NCI-H2227 treated with DMSO at 0.1 percent for 48 hours (cell line): ENCODE data around the gene ST8SIA4.

Experiments used
- DNase-seq: peaks from one replicate; lab custom pipeline; 2025; lab: John Stamatoyannopoulos, UW

The ST8SIA4 gene

GRCh38 chr5:100903039-100903887 is at the start of gene ST8SIA4:
Gene ST8SIA4 (minus strand): TSS chr5:100903282. CDS start chr5:100902955, 327 bp downstream.
- DNase-seq: peak; percentile 11

DNA sequence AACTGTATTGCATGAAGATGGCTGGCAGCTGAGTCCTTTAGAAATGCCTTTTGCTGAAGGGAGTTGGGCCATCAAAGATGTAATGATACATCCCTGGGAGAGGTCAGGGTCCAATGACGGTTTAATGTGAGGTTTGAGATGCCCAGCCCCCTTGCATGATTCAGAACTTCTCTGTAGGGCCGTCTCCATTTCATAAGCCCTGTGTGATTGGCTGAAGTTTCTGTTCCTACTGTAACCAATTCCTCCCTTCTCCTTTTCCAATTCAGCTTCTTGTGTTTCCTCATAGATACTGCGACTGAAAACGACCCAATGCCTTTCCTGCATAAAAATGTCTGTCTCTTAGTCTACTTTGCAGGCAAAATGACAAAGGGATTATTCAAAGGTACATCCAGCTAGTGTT is 47.9 kb upstream of the ST8SIA4 start:
- DNase-seq: no peak

DNA sequence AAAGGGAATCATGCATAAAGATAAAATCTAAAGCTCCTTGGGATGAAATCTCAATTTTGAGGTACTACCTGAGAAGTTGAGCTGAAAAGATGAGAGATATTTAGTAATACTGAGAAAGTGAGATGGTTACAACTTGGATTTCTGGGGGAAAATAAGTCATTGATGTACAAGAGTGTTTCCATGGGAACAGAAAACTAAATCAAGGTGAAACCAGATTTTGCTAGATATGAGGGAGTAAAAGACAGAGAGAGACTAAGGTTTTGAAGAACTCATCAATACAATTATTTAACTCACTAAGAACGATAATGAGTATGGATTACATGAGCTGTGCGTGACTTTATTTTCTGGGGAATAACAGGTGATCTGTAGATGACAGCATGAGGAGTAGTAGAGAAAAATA is 10.2 kb upstream of the ST8SIA4 start:
- DNase-seq: no peak

GRCh38 chr5:100909034-100909433 is 6.0 kb upstream of the ST8SIA4 start:
- DNase-seq: no peak

- no peak for DNase-seq
Observed at GRCh38 chr5:100905259-100905914, 2.3 kb upstream of the ST8SIA4 start.

- no peak for DNase-seq
Observed at GRCh38 chr5:100904259-100904861, 1.3 kb upstream of the ST8SIA4 start.

- DNase-seq: no peak
Observed at GRCh38 chr5:100902440-100903038, 543 bp downstream of the ST8SIA4 start.

DNA sequence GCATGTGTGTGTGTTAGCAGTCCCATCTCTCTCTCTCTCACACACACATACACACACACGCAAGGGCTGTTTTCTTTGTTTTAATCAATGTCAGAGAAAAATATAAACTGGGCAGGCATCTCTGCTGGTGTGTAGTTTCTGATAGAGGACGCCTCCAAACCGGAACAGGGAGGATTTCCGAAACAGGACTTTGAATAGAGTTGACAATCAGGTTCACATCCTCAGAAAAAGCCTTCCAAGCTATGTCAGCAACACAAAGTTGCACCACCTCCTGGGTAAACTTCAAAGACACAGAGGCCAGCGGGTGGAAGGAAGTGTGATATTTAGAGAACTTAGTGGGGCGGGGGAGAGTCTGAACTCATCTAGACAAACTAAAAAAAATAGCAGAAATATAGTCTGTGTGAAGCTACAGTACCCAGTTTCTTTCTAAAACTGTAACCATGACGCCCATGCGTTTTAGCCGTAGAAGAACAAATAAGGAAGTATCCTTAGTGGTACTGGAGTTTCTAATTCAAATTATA is 1.2 kb downstream of the ST8SIA4 start:
- DNase-seq: no peak

- DNase-seq: no peak
Observed at GRCh38 chr5:100900796-100901781, 2.0 kb downstream of the ST8SIA4 start.

DNA sequence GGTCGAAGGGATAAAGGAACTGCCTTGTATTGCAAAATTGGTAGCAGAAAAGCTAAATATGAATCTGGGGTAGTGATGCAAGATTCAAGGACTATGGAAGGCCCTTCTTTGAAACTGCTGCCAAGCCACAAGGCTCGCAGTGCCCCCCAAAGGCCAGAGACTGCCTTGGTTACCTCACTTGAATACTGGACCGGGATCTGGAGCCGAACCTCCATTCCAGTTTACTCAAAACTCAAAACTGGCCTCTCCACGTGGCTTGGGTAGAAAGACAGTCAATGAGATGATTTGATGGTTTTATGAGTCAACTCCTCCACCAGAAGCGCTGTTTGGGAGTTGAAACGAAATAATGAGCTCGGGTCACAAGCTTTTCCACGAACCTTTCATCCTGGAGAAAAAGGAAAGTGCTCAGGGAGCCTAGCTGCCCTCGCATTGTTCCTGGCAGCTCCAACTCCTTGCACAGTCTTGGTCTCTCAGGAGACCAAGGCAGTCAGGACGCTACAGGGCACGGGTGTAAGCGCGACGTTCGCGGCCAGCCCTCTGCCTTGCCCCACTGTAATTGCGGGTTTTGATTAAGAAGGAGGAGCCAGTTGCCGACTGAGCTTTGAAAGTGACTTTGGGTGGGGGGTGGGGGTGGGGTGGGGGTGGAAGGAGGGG is 2.8 kb downstream of the ST8SIA4 start:
- DNase-seq: no peak

DNA sequence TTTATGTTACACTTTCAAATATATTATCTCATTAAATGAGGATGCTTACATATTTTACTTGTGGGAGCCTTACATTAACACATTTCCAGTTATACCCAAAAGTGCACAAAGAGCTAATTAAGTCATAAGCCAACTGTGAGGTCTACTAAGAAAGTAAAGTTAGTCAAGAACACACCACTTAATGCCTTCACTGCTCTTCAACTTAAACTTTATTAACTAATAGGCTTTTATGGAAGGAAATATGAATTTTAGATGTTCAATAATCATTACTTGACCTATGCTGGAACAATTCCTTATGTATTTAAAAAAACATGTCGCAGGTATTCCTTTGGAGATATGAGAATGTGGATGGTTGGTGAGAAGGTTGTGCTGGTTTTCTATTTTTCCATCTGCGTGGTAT is 3.4 kb downstream of the ST8SIA4 start:
- DNase-seq: no peak

GRCh38 chr5:100898504-100899346 is 4.4 kb downstream of the ST8SIA4 start:
- no peak for DNase-seq

GRCh38 chr5:100896054-100896453 is 7.0 kb downstream of the ST8SIA4 start:
- DNase-seq: no peak

DNA sequence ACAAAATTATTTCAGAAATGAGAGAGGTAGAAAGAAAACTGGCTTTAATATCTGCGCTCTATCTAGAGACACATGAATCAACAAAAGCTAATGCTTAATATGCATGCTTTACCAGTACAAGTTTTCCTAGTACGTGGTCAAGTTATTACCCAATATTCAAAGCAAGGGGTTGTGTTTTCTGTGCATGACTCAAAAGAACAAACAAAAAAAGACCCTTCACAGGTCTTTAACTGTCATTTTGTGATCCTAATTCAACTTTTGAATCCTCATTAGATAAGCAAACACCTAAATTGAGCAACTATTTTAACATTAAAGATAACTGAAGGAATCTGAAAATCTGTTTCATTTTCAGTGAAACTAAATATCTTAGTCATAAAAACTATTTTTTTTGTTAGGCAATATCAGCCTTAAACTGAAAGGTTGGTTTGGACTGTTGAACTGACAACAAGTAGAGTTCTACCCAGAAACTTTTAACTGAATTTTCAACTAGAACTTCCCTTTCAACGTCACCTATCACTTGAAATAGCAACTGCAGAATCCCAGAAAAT is 12.5 kb downstream of the ST8SIA4 start:
- no peak for DNase-seq

DNA sequence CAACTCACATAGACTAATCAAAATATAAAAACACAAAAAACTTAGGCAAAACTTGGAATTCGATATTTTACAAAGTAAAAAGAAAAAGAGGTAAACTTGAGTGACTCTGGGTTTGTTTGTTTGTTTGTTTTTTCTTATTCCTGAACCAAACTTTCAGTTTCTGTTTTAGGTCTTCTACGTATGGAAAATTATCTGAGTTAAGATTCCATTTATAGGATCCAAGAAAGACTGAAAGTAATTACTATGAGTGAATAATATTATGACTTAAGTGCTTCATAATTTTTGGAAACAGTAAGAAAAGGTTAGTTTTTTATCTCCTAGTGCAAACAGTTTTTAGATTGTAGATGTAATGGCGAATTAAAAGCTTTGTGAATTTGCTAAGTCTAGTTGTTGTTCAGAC is 13.2 kb downstream of the ST8SIA4 start:
- no peak for DNase-seq

DNA sequence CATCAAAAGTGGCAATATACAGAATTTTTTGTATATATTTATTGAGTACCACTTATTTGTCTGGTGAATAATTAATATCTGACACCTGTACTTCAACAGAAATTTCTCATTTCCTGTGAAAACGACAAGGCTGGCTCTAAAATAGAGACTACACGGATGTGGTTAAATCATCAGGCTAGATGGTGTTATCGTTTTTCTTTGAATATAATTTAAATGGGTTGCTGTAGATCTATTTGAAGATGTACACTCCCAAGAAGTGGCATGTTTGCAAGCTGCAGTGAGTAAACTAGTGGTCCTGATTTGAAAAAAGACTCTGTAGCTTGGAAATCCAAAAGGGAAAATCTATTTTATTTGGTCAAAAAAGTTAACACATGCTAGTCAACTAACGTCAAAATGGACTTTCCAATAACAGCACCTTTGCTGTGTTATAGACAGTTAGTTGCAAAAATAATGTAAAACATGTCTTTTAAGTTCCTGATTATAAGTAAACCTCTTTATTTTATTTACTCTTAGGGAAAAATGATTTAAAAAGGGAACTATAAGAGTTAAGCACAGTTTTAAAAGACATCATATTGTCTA is 13.8 kb downstream of the ST8SIA4 start:
- no peak for DNase-seq

- DNase-seq: no peak
Observed at GRCh38 chr5:100877274-100877673, 25.8 kb downstream of the ST8SIA4 start.

DNA sequence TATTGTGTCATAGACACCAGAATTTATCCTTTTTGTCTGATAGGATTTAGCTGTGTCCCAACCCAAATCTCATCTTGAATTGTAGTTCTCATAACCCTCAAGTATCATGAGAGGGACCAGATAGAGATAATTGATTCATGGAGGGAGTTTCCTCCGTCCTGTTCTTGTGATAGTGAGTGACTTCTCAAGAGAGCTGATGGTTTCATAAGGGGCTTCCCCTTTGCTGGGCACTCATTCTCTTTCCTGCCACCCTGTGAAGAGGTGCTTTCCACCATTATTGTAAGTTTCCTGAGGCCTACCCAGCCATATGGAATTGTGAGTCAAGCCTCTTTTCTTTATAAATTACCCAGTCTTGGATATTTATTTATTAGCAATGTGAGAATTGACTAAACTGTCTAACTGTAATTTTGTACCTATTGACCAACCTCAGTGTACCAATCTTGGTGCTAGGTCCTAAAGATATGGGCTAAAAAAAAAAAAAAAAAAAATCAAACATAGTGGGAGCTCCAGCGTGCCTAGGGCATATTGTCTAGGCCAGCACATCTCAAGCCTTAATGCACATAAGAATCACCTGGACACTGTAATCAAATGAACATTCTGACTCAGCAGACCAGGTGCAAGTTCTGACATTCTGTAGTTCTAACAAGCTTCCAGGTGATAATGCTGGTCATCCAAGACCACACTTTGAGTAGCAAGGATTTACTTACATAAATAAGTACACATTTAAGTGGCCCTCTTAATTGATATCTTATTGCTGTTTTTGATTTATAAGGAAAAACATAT is 30.5 kb downstream of the ST8SIA4 start:
- no peak for DNase-seq
